WTC11 (cell line): ENCODE measurements around the gene FAM227A. TPM values are rescaled to one million over a fixed set of nuclear protein-coding genes. Genes with fewer than 3 reads are reported as not detected.
"Not testable (repeated sequence)": the region's sequence is repeated elsewhere in the genome, so short reads cannot be mapped to it uniquely, and the experiment has no call there.

ENCODE experiments used
- ATAC-seq: fragments of 200-7000 bp; cut with Tn5 transposase; 2 replicates; pipeline ENCODE4 v1.10.0; 2021; ENCODE audit warnings: mild to moderate bottlenecking, moderate library complexity
- CTCF ChIA-PET: fragments of 300-600 bp; sonication (Branson Sonifier 250); formaldehyde crosslinking; loops from one replicate; lab custom pipeline; 2021; ENCODE audit warnings: antibody characterized with exemption; lab: Charles Lee
- POLR2A ChIA-PET: fragments of 350-600 bp; sonication (Branson Sonifier 250); formaldehyde crosslinking; loops from one replicate; lab custom pipeline; 2021; ENCODE audit warnings: antibody characterized with exemption; lab: Charles Lee
- DNase-seq: peaks from one replicate; pipeline ENCODE4 v3.0.0; 2021; ENCODE audit warnings: low spot score
- H3K27ac Mint-ChIP-seq: 2 replicates; pipeline ENCODE4 v1.8.0; 2021; ENCODE audit warnings: mixed read lengths
- H3K27me3 Mint-ChIP-seq: 2 replicates; pipeline ENCODE4 v1.8.0; 2021; ENCODE audit warnings: low read depth, mild to moderate bottlenecking, moderate library complexity, mixed read lengths
- H3K36me3 Mint-ChIP-seq: 2 replicates; pipeline ENCODE4 v1.8.0; 2021; ENCODE audit warnings: mixed read lengths
- H3K4me1 Mint-ChIP-seq: 2 replicates; pipeline ENCODE4 v1.8.0; 2022; ENCODE audit warnings: mixed read lengths
- H3K4me3 Mint-ChIP-seq: 2 replicates; pipeline ENCODE4 v1.8.0; 2021; ENCODE audit warnings: mild to moderate bottlenecking, moderate library complexity, mixed read lengths
- H3K9me3 Mint-ChIP-seq: 2 replicates; pipeline ENCODE4 v1.8.0; 2021; ENCODE audit warnings: mixed read lengths
- ATF2 ChIP-seq: sonication (generic); formaldehyde crosslinking; IDR thresholded peaks from 2 replicates; pipeline ENCODE4 v1.8.1; 2022; ENCODE audit warnings: low read depth, missing genetic modification reagents, borderline replicate concordance
- EMX1 ChIP-seq: fragments of 250-450 bp; sonication (Bioruptor Pico); IDR thresholded peaks from 2 replicates; pipeline ENCODE4 v1.8.0; 2021; ENCODE audit warnings: mild to moderate bottlenecking
- ESRRA ChIP-seq: sonication (generic); formaldehyde crosslinking; IDR thresholded peaks from 2 replicates; pipeline ENCODE4 v1.8.1; 2022; ENCODE audit warnings: mild to moderate bottlenecking, missing genetic modification reagents, borderline replicate concordance
- FOXP1 ChIP-seq: sonication (generic); formaldehyde crosslinking; IDR thresholded peaks from 2 replicates; pipeline ENCODE4 v1.8.0; 2022; ENCODE audit warnings: missing genetic modification reagents, mild to moderate bottlenecking, moderate library complexity, borderline replicate concordance
- GABPB1 ChIP-seq: sonication (generic); formaldehyde crosslinking; IDR thresholded peaks from 2 replicates; pipeline ENCODE4 v1.8.1; 2023; ENCODE audit warnings: mild to moderate bottlenecking, missing genetic modification reagents
- HMGA2 ChIP-seq: fragments of 250-450 bp; sonication (Bioruptor Pico); IDR thresholded peaks from 2 replicates; pipeline ENCODE4 v1.4.0; 2021; ENCODE audit warnings: mild to moderate bottlenecking, moderate library complexity
- IRF1 ChIP-seq: sonication (generic); formaldehyde crosslinking; IDR thresholded peaks from 2 replicates; pipeline ENCODE4 v1.8.0; 2023; ENCODE audit warnings: missing genetic modification reagents
- IRF2 ChIP-seq: sonication (generic); formaldehyde crosslinking; IDR thresholded peaks from 2 replicates; pipeline ENCODE4 v1.8.0; 2022; ENCODE audit warnings: low read depth, missing genetic modification reagents, borderline replicate concordance
- KAT7 ChIP-seq: sonication (generic); formaldehyde crosslinking; IDR thresholded peaks from 2 replicates; pipeline ENCODE4 v1.8.1; 2023; ENCODE audit warnings: missing genetic modification reagents, mild to moderate bottlenecking, borderline replicate concordance
- MXD4 ChIP-seq: fragments of 250-450 bp; sonication (Bioruptor Pico); IDR thresholded peaks from 2 replicates; pipeline ENCODE4 v1.8.0; 2021; ENCODE audit warnings: mild to moderate bottlenecking, moderate library complexity, borderline replicate concordance
- NFATC4 ChIP-seq: fragments of 250-450 bp; sonication (Bioruptor Pico); IDR thresholded peaks from 2 replicates; pipeline ENCODE4 v1.9.0; 2021; ENCODE audit warnings: mild to moderate bottlenecking
- NR1H2 ChIP-seq: sonication (generic); formaldehyde crosslinking; IDR thresholded peaks from 2 replicates; pipeline ENCODE4 v1.9.0; 2021; ENCODE audit warnings: mild to moderate bottlenecking, moderate library complexity, missing genetic modification reagents
- PREB ChIP-seq: sonication (generic); formaldehyde crosslinking; IDR thresholded peaks from 2 replicates; pipeline ENCODE4 v1.8.1; 2022; ENCODE audit warnings: mild to moderate bottlenecking, missing genetic modification reagents, moderate library complexity, borderline replicate concordance
- RORB ChIP-seq: fragments of 250-450 bp; sonication (Bioruptor Pico); IDR thresholded peaks from 2 replicates; pipeline ENCODE4 v1.9.0; 2021; ENCODE audit warnings: mild to moderate bottlenecking
- SP1 ChIP-seq: sonication (generic); formaldehyde crosslinking; conservative IDR thresholded peaks from 2 replicates; pipeline ENCODE4 v1.8.1; 2022; ENCODE audit warnings: missing genetic modification reagents
- TEAD4 ChIP-seq: sonication (generic); formaldehyde crosslinking; IDR thresholded peaks from 2 replicates; pipeline ENCODE4 v1.8.0; 2022; ENCODE audit warnings: mild to moderate bottlenecking, missing genetic modification reagents
- ZNF219 ChIP-seq: sonication (generic); formaldehyde crosslinking; IDR thresholded peaks from 2 replicates; pipeline ENCODE4 v1.8.0; 2023; ENCODE audit warnings: missing genetic modification reagents, mild to moderate bottlenecking, borderline replicate concordance
- ZNF263 ChIP-seq: sonication (generic); formaldehyde crosslinking; IDR thresholded peaks from 2 replicates; pipeline ENCODE4 v1.8.1; 2022; ENCODE audit warnings: low read depth, mild to moderate bottlenecking, moderate library complexity, missing genetic modification reagents
- ZNF396 ChIP-seq: fragments of 250-450 bp; sonication (Bioruptor Pico); IDR thresholded peaks from 2 replicates; pipeline ENCODE4 v1.8.0; 2021; ENCODE audit warnings: mild to moderate bottlenecking, moderate library complexity, borderline replicate concordance
- ZSCAN18 ChIP-seq: fragments of 250-450 bp; sonication (Bioruptor Pico); IDR thresholded peaks from 2 replicates; pipeline ENCODE4 v2.1.2; 2022; ENCODE audit warnings: mild to moderate bottlenecking, moderate library complexity
- total RNA-seq: library from RNA; stranded (reverse); gene quantifications from 3 replicates; pipeline ENCODE4 v1.2.3, GENCODE V29; 2021
- TF ChIP-seq, protein P1 (sequence below): sonication (generic); formaldehyde crosslinking; IDR thresholded peaks from 2 replicates; pipeline ENCODE4 v1.8.1; 2023; ENCODE audit warnings: mild to moderate bottlenecking, missing genetic modification reagents, moderate library complexity
- TF ChIP-seq, protein P2 (sequence below): sonication (generic); formaldehyde crosslinking; IDR thresholded peaks from 2 replicates; pipeline ENCODE4 v1.8.1; 2022; ENCODE audit warnings: low read depth, mild to moderate bottlenecking, moderate library complexity, missing genetic modification reagents, borderline replicate concordance

The FAM227A gene
- total RNA-seq, 1 experiment from 2014 or later, result 3.8 TPM

- ChIA-PET POLR2A (no interaction called here), CTCF (no interaction called here)
- Mint-ChIP-seq H3K36me3 (peaks cover 33% of the 10 kb centered on the region), H3K4me3 (no peak overlapping the region), H3K27me3 (no peaks in the 10 kb centered on the region), H3K27ac (0 out of 2 replicates have a peak overlapping the region, but pooled peaks have one; percentile 8), H3K9me3 (peaks cover 24% of the 10 kb centered on the region), H3K4me1 (peaks cover 5% of the 10 kb centered on the region)
- no peak for ATAC-seq
- no peak for TF ChIP-seq ATF2 (CRISPR knock-in tag)
- TF ChIP-seq TEAD4 (CRISPR knock-in tag), result no peak
- no peak for TF ChIP-seq ZSCAN18 (CRISPR knock-in tag)
- TF ChIP-seq IRF2 (CRISPR knock-in tag), result no peak
- no peak for TF ChIP-seq SP1 (CRISPR knock-in tag)
- no peak for TF ChIP-seq ESRRA (CRISPR knock-in tag)
- no peak for TF ChIP-seq FOXP1
- DNase-seq, result no peak
Measured at GRCh38 chr22:38618682-38619081, 37.5 kb downstream of the FAM227A start.

- ChIA-PET CTCF (no interaction called here), POLR2A (no interaction called here)
- no peaks in the 10 kb centered on the region for H3K27me3 Mint-ChIP-seq
- H3K36me3 Mint-ChIP-seq, result peaks cover 37% of the 10 kb centered on the region
- TF ChIP-seq PREB (CRISPR knock-in tag) (no peak), SP1 (CRISPR knock-in tag) (no peak), ZNF263 (CRISPR knock-in tag) (no peak), KAT7 (CRISPR knock-in tag) (no peak), ZNF219 (CRISPR knock-in tag) (no peak), GABPB1 (CRISPR knock-in tag) (no peak), IRF1 (CRISPR knock-in tag) (no peak), FOXP1 (no peak), EMX1 (CRISPR knock-in tag) (no peak), MXD4 (no peak), RORB (no peak), ZNF396 (CRISPR knock-in tag) (no peak), NR1H2 (CRISPR knock-in tag) (no peak), HMGA2 (CRISPR knock-in tag) (no peak), NFATC4 (CRISPR knock-in tag) (no peak)
- TF ChIP-seq, protein P1, sequence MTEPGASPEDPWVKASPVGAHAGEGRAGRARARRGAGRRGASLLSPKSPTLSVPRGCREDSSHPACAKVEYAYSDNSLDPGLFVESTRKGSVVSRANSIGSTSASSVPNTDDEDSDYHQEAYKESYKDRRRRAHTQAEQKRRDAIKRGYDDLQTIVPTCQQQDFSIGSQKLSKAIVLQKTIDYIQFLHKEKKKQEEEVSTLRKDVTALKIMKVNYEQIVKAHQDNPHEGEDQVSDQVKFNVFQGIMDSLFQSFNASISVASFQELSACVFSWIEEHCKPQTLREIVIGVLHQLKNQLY (CRISPR knock-in tag), result no peak
- TF ChIP-seq, protein P2, sequence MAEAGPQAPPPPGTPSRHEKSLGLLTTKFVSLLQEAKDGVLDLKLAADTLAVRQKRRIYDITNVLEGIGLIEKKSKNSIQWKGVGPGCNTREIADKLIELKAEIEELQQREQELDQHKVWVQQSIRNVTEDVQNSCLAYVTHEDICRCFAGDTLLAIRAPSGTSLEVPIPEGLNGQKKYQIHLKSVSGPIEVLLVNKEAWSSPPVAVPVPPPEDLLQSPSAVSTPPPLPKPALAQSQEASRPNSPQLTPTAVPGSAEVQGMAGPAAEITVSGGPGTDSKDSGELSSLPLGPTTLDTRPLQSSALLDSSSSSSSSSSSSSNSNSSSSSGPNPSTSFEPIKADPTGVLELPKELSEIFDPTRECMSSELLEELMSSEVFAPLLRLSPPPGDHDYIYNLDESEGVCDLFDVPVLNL, result no peak
- H3K4me3 Mint-ChIP-seq, result no peak overlapping the region
- peaks cover 24% of the 10 kb centered on the region for H3K9me3 Mint-ChIP-seq
- no peak overlapping the region for H3K27ac Mint-ChIP-seq
- no peak for DNase-seq
- peaks cover 5% of the 10 kb centered on the region for H3K4me1 Mint-ChIP-seq
- ATAC-seq, result no peak
Measured at GRCh38 chr22:38618258-38618657, 37.9 kb downstream of the FAM227A start.

DNA sequence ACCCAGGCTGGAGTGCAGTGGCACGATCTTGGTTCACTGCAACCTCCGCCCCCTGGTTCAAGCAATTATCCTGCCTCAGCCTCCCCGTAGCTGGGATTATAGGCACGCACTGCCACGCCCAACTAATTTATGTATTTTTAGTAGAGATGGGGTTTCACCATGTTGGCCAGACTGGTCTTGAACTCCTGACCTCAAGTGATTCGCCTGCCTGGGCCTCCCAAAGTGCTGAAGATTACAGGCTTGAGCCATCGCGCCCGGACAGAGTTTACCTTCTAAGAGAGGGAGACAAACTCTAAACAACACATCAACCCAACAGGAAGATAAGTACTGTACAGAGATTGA, 41.2 kb downstream of the FAM227A start:
- POLR2A ChIA-PET, H3K27me3 Mint-ChIP-seq, H3K4me3 Mint-ChIP-seq, H3K4me1 Mint-ChIP-seq, ATAC-seq, H3K27ac Mint-ChIP-seq, CTCF ChIA-PET, DNase-seq: not testable (repeated sequence)
- Mint-ChIP-seq H3K36me3 (peaks cover 37% of the 10 kb centered on the region), H3K9me3 (peaks cover 27% of the 10 kb centered on the region)
